ENCODE measurements around the gene RYR2. TPM values are rescaled to one million over a fixed set of nuclear protein-coding genes. Genes with fewer than 3 reads are reported as not detected.
A peak's percentile ranks its signal among the peaks of the same experiment; 100 is the strongest.

Gene RYR2
- total and polyA plus RNA-seq, 9 of the 15 experiments (the other 6 are each of a cell fraction or from before 2014, with no cell fraction given), result 0.03 to 0.42 (median 0.14) TPM

GRCh38 chr1:237431448-237431847, 389.5 kb downstream of the RYR2 start (continued):
- no peak for TF ChIP-seq ARID3B (CRISPR knock-in tag; IDR thresholded peaks at IDR 0.05; ENCODE audit: borderline replicate concordance)
- no peak for TF ChIP-seq CREB5 (CRISPR knock-in tag; IDR thresholded peaks at IDR 0.05)
- TF ChIP-seq ZMIZ1 (IDR thresholded peaks at IDR 0.05; ENCODE audit: low read depth in 2 of 2, low read length in 2 of 2), result no peak
- no peak for TF ChIP-seq RHOXF2B (CRISPR knock-in tag; conservative IDR thresholded peaks at IDR 0.05)
- no peak for TF ChIP-seq ZNF407 (IDR thresholded peaks at IDR 0.05; ENCODE audit: low read depth)
- no peak for TF ChIP-seq BRF1 (IDR thresholded peaks at IDR 0.05; ENCODE audit: borderline replicate concordance, extremely low read depth, insufficient read length)
- no peak for TF ChIP-seq ZBTB43 (CRISPR knock-in tag; IDR thresholded peaks at IDR 0.05)
- peak; percentile 54 for TF ChIP-seq ZNF316 (IDR thresholded peaks at IDR 0.05)
- TF ChIP-seq XRCC4 (IDR thresholded peaks at IDR 0.05; ENCODE audit: extremely low read depth, insufficient read depth, insufficient read length), result no peak
